HG03439 (cell line): ENCODE results near the gene ESYT2.
"Not testable (repeated sequence)": the region's sequence is repeated elsewhere in the genome, so short reads cannot be mapped to it uniquely, and the experiment has no call there.

ENCODE experiments used
- ATAC-seq: cut with Tn5 transposase; IDR thresholded peaks from one replicate; pipeline ENCODE4 v1.9.1; 2021; ENCODE audit warnings: mild to moderate bottlenecking, moderate library complexity; ENCODE audit not compliant: unreplicated experiment

The ESYT2 gene

DNA sequence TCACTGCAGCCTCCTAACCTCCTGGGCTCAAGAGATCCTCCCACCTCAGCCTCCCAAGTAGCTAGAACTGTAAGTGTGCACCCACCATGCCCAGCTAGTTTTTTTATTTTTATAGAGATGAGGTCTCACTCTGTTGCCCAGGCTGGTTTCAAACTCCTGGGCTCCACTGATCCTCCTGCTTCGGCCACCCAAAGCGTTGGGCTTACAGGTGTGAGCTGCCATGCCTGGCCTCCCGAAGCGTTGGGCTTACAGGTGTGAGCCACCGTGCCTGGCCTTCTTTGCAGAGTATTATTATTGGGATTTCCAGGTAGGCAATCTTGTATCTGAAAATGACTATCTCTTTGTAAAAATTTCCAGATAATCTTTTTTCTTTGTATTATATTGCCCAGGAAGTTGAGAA lies 101.6 kb downstream of the ESYT2 start:
- no peak for ATAC-seq

DNA sequence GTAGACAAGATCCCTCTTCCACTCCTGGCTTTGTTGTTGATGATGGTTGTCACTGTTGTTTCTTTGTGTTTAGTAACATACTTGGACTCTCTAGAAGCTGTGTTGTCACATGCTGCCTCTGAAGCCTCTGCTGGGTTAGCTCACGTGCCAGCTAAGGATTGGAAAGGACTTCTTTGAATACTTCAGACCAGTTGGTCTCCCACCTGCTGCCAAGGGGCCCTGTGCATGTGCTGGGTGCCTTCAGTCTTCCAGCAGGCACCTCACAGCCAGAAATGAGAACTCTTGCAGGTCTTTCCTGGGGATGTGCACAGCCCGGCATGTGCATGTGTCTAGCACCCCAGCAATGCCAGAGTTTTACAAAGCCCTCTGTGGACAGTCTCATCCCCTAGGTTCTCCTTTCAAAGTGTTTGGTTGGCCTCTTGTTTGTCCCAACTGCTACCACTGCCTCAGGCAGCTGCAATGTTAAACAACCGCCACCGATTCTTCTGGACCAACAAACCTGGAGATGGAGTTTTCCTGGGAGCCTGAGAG lies 103.0 kb downstream of the ESYT2 start:
- no peak for ATAC-seq

DNA sequence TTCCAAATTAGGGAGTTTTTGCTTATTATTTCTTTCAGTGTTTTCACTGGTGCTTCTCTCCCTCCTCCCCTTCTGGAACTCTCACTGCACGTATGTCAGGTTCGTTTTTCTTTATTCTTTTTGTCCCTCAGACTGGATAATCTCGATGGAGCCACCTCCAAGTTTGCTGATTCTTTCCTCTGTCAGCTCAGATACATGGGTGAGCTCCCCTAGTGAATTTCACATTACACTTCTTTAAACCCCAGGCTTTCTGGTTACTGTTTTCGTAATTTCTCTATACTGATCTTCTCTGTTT lies 103.9 kb downstream of the ESYT2 start:
- ATAC-seq = no peak

DNA sequence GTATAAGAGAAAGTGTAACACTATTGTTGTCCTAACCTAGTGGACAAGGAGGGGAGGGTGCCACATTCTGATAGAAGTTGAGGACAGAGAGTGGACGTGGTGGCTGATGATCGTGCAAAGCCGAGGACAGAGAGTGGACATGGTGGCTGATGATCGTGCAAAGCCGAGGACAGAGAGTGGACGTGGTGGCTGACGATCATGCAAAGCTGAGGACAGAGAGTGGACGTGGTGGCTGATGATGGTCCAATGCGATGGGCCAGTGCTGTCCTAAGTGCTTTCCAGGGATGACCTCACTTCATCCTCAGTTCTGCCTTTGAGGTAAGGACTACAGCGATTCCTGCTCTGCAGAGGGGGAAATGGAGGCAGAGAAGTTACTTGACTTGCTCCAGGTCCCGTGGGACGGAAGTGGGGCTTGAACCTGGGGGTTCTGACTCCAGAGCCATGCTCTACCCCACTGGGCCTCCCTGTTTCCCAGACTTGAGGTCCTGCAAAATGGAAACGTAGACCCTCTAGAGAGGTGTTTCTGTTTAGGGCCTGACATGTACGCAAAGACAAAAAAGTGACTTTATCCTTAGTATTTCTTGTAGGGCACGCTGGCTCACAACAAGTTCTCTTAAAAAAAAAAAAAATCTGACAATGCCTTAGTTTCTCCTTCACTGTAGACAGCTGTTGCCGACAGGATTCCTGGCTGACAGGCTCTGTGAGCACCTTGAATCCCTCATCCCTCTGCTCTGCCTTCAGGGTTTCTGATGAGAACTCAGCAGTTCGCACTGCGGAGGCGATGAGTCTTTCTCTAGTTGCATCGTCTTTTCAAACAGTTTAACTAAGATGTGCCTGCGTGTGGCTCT lies 104.4 kb downstream of the ESYT2 start:
- ATAC-seq = no peak

DNA sequence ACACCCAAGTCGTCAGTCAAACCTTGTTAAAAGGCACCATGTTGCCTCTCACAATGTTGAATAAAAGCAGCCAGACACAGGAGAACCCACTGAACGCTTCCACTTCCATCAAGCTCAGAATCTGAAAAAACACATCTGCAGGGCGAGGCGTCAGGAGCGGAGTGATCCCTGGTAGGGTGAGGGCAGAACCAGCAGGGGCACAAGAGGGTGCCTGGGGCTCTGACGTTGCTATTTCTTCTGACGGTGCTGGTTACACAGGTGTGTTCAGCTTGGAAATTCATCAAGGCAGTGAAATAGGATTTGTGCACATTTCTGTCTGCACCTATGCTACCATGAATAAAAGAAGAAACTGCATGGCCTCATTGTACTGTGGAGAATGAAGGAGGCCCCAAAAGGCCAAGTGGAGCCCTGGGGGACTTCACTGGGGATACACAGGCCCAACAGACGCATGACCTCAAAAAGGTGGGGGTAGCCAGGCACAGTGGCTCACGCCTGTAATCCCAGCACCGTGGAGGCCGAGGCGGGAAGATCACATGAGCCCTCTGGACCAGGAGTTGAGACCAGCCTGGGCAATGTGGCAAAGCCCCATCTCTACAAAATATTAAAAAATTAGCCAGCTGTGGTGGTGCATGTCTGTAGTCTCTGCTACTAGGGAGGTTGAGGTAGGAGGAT lies 105.5 kb downstream of the ESYT2 start:
- no peak for ATAC-seq

DNA sequence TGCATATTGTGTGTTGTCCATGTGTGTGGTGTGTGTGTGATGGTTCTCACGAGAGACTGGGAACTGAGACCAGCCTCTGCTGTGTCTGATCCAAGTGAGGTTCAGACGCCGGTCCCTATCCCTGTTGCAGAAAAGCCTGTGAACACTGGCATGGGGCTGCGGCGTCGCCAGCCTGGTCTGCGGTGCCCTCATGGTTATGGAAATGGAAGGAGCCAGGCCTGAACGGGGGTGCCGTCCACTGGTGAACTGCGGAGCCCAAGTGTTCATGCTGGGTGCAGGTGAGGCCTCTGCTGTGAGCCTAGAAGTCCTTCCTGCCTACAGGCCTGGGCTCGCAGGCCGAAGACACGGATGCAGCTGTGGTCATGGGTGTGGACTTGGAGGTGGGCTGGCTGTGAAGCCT lies 106.0 kb downstream of the ESYT2 start:
- ATAC-seq = no peak

DNA sequence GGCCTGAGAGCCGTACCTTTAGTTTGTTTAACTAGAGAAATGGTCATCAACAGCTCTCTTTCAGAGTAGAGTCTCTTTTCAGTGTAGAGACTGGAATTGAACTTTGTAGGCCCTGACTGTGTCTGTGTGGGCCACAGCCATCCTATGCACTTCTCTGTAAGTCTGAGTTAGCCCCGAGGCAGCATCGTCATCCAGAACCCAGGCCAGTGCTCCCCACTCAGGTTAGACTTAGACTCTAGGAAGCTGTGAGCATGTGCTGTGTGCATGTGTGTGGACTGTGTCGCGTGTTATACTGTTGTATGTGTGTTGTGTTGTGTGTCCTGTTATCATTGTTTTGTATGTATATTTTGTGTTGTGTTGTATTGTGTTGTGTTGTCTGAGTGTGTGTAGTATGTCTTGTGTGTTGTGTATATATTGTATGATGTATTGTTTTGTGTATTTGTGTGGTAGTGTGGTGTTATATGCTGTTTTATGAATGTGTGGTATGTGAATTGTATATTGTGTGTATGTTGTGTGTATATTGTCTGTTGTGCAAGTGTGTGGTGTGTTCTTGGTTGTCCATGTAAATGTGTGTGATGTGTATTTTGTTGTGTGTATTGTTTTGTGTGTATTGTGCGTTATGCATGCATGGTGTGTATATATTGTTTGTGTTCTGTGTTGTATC lies 106.6 kb downstream of the ESYT2 start:
- no peak for ATAC-seq

DNA sequence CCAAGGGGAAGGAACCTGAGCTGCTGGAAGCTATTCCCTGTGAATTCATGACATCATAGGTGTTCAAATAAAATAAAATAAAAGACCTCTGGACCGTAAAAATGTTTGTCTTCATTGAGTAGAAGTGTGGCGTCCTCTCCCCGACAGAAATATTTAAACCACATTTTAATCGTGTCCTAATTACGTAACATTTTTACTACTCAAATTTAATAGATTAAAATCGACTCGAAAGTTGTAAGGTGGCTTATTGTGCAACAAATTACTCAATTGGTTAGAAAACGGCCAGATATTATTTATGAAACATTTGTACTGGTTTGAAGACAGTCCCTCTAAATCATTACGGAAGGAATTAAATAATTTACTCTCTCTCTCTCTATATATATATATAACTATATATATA lies 109.2 kb downstream of the ESYT2 start:
- no peak for ATAC-seq

DNA sequence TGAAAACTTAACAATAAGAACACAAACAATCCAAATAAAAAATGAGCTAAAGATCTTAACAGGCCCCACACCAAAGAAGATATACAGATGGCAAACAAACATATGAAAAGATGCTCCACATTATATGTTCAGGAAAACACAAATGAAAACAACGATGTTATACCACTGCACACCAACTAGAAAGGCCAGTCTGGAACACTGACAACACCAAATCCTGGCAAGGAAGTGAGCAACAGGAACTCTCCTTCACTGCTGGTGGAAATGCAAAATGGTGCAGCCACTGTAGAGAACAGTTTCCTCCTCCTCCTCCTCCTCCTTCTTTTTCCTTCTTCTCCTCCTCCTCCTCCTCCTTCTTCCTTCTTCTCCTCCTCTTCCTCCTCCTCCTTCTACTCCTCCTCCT lies 112.5 kb downstream of the ESYT2 start:
- no peak for ATAC-seq

DNA sequence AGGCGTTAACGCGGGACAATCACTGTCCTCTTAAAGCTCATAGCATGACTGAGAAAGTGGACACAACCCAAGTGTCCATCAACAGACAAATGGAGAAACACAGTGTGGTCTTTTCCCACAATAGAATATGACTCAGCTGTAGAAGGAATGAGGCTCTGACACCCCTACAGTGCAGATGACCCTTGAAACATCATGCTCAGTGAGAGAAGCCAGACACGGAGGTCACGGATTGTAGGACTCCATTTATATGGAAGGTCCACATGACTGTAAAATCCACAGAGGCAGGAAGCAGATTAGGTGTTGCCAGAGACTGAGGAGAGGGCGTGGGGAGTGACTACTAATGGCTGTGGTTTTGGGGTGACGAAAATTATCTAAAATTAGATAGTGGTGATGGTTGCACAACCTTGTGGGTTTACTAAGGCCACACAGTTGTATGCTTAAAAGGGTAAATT lies 118.6 kb downstream of the ESYT2 start:
- no peak for ATAC-seq

DNA sequence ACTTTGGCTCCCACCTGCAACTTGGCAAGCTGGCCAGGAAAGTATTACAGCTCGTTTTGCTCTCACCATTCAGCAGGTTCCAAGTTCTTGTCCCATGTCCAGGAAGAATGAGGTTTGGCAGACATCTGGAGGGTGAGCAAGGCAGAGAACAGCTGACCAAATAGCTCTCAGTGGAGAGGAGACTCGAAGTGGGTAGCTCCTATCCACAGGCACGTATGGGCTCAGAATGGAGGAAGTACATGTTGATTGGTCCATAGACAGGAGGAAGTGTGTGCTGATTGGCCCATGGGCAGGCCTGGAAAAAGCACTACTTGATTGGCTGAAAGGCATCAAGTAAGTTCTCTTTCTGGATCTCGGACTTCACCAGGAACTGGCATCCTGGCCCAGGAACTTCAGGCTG lies 121.7 kb downstream of the ESYT2 start:
- no peak for ATAC-seq

DNA sequence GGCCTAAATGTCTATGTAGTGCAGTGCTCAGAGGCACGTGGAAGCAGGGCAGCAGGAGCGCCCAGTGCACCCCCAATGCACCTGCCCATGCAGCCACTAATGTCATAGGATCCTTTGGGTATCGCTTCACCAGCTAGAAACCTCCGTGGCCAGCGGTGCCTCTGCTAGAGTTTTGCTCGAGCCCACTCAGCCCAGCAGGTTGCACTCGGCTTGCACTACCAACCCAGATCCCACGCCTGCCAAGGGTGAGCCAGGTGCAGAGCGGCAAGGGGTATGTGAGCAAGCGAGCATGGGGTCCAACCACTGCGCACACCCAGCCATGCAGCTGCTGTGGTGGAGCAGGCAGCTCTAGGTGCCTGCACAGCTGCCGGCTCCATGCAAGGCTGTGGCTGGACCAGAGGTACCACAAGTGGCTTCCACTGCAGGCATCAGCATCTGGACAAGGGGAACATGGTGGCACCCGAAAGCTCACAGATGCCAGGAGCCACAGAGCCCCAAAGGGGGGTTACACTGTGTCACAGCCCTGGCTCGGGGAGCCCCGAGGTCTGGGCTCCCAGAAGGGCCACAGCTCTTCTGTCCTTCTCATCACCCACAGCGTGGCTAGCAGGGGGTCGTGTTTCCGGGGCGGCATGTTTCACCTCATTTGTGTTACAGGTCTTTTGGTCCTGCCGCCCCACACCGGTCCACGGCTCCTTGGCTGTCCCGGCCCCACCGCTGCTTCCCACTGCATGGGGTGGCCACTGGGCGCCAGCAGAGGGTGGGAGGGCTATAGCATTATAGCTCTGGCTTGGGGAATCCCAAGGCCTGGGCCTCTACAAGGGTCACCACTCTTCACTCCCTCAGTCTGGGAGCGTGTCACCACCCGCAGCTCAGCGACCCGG lies 122.4 kb downstream of the ESYT2 start:
- ATAC-seq = no peak

DNA sequence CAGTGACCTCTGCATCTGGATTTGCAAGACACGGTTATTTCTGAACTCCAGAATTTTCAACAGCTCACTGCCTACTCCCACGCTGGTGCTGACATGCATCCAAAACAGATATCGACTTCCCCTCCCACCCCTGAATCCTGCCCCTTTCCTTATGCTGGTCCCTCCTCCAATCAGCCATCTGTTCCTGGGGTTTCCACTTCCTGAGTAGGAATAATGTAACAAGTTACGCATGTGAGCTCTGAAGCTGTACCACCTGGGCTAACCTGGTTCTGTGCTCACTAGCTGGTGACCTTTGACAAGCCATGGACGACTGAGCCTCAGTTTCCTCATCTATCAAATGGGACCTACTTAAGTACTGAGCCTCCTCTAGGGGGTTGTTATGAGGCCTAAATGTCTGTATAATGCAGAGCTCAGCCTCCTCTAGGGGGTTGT lies 123.0 kb downstream of the ESYT2 start:
- ATAC-seq = no peak

DNA sequence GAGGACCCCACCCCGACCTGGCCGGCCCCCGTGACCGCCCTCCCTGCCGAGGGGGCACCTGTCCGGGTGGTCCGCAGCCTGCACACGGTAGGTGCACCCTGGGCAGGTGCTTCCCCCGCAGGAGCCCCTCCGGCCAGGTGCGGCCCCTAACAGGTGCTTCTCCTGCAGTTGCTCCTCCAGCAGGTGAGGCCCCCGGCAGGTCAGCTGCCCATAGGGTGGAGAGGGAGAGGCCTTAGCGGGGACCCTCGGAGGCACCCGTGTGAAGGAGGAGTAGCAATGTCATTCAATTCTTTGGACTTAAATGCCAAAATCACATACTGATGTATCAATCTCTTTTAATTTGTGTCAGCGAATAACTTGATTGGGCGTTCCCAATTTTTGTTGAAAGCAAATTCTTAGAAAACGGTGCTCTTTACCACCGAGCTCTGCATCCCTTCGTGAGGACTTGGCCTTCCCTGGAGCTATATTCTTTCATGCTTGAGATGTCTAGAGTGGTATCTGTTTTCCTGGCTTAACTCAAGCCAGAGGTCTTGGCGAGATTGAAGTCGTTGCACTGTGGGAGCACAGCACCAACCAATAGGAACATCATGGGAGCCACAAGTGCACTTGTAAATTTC lies 124.0 kb downstream of the ESYT2 start:
- ATAC-seq = no peak

DNA sequence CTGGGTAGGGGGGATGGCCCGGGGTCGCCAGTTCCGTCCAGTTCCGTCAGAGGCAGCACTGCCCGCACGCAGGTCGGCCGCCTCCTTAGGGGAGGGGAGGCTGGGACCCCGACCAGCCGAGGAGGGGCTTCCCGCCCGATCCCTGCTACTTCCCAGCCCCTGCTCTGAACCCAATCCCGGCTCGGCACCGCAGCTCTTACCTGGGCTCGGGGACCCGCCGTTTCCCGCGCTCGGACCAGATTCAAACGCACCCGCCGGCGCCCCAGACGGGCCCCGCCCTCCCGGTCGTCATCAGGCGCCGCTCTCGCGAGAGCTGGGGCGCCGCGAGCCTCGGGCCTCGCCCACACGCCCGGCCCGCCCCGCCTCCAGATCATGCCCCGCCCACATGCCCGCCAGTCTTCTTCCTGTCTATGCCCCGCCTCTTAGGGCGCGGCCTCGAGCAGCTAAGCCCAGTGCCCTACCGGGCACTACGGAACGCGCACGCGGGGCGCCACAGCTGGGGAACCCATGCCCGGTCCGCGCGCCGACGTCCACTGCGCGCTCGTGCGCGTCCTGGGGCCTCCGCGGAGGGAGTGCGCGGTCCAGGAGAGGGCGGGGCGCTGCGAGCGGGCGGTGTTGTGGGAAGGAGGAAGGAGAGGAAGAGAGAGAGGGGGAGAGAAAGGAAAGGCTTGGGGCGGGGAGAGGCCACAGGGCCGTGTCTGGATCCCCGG lies 124.6 kb downstream of the ESYT2 start, which contains the start of gene NCAPG2:
Gene NCAPG2, minus strand, starts transcription at position 281 of the 710 bp plus-strand sequence. CDS start 2,905 bp downstream, outside the sequence.
- ATAC-seq = peak; percentile 98

DNA sequence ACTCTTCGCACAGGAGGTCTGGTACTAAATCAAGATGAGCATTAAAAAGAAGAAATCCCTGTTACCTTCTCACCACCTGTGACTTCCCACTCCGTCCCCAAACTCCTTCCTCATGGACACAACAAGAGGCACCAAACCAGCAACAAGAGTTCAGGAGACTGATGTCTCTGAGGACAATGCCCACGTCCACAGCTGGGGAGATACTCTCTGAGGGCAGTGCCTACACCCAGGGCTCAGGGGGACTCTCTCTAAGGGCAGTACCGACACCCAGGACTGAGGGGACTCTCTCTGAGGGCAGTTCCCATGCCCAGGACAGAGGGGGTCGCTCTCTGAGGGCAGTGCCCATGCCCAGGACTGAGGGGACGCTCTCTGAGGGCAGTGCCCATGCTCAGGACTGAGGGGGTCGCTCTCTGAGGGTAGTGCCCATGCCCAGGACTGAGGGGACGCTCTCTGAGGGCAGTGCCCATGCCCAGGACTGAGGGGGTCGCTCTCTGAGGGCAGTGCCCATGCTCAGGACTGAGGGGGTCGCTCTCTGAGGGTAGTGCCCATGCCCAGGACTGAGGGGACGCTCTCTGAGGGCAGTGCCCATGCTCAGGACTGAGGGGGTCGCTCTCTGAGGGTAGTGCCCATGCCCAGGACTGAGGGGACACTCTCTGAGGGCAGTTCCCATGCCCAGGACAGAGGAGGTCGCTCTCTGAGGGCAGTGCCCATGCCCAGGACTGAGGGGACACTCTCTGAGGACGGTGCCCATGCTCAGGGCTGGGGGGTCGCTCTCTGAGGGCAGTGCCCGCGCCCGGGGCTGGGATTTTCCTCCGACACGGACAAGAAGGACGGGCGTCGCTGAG lies 125.4 kb downstream of the ESYT2 start:
- not testable (repeated sequence) for ATAC-seq

DNA sequence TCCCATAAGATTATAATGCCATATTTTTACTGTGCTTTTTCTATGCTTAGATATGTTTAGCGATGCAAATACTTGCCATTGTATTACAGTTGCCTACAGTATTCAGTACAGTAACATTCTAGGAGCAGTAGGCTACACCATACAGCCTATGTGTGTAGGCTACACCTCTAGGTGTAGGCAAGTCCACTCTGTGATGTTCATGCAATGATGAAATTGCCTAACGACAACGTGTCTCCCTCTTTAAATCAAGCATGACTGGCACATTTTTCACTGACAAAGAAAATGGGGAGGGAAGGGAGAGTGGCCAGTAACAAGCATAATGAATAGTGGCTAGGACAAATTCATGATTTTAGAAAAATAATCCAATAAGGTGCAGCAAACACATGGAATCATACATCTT lies 126.4 kb downstream of the ESYT2 start:
- ATAC-seq = no peak

DNA sequence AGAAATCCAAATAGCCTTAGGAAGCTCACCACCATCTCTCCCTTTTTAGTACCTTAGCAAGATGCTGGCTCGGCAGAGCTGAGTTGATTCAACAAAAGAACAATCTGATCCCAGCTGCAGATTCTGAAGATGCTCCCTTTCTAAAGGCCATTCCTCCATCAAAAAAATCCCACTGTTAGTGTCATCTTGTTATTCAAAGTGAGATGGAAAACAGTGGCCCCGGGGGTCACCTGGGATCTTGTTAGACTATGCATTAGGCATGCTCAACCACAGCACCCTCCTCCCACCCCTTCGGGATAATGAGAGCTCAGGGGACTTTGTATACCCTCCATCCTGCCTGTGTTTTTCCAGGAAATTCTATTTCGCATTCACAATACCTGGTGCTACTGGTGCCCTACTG lies 127.1 kb downstream of the ESYT2 start:
- ATAC-seq = no peak

DNA sequence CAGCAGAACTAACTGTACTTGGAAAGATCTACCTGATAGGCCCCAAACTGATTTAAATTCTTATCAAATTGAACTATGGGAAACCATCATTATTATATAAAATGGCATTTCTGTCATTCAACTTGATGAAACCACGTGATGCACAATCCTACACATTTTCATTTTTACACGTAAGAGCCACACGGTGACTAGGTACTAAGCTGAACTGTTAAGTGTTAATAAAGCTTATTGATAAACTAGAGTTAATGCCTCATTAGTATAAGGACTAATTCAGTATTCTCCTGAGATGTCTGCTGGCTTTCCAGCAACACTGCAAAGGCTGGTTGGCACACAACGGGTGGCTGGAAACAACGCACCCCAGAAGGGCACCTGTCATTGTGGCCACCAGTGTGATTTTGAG lies 129.3 kb downstream of the ESYT2 start:
- no peak for ATAC-seq
